ENCODE data around the gene PAMR1.

- TF ChIP-seq POLR2A (IDR thresholded peaks at IDR 0.05; ENCODE audit: control extremely low read depth in 1 of 2, low read depth in 2 of 2, low read length in 2 of 2) = no peak
- TF ChIP-seq CTCF (IDR thresholded peaks at IDR 0.05; ENCODE audit: control extremely low read depth in 1 of 3, insufficient read depth in 1 of 3, low read depth in 1 of 3, low read length in 3 of 3) = no peak
- no peak for TF ChIP-seq MAFK (IDR thresholded peaks at IDR 0.05; ENCODE audit: low read depth, low read length)
- no peak for TF ChIP-seq CEBPB (IDR thresholded peaks at IDR 0.05; ENCODE audit: low read depth, low read length)
- no peak for TF ChIP-seq GABPA (IDR thresholded peaks at IDR 0.05; ENCODE audit: borderline replicate concordance, insufficient read depth, low read length)
- no peak for TF ChIP-seq ATF3 (IDR thresholded peaks at IDR 0.05; ENCODE audit: insufficient read depth, low read depth, low read length)
- TF ChIP-seq, protein P1, sequence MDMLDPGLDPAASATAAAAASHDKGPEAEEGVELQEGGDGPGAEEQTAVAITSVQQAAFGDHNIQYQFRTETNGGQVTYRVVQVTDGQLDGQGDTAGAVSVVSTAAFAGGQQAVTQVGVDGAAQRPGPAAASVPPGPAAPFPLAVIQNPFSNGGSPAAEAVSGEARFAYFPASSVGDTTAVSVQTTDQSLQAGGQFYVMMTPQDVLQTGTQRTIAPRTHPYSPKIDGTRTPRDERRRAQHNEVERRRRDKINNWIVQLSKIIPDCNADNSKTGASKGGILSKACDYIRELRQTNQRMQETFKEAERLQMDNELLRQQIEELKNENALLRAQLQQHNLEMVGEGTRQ (IDR thresholded peaks at IDR 0.05; ENCODE audit: low read length) = no peak
- no peak for TF ChIP-seq POLR2AphosphoS5 (IDR thresholded peaks at IDR 0.05; ENCODE audit: low read depth, low read length)
- TF ChIP-seq EZH2 (IDR thresholded peaks at IDR 0.05; ENCODE audit: low read depth, low read length, severe bottlenecking) = no peak
- no peak for TF ChIP-seq NRF1 (IDR thresholded peaks at IDR 0.05; ENCODE audit: low read depth, low read length)
- TF ChIP-seq SUZ12 (IDR thresholded peaks at IDR 0.05; ENCODE audit: low read length) = no peak
- no peak for TF ChIP-seq YY1 (IDR thresholded peaks at IDR 0.05; ENCODE audit: low read depth, low read length)
- no peak for TF ChIP-seq FOSL1 (IDR thresholded peaks at IDR 0.05; ENCODE audit: insufficient read depth, low read depth, low read length)
Measured at GRCh38 chr11:35549787-35550186, 24.4 kb upstream of the PAMR1 start.

Measured in H1 (cell line).